ENCODE measurements around the gene POU6F2.

POU6F2 gene

DNA sequence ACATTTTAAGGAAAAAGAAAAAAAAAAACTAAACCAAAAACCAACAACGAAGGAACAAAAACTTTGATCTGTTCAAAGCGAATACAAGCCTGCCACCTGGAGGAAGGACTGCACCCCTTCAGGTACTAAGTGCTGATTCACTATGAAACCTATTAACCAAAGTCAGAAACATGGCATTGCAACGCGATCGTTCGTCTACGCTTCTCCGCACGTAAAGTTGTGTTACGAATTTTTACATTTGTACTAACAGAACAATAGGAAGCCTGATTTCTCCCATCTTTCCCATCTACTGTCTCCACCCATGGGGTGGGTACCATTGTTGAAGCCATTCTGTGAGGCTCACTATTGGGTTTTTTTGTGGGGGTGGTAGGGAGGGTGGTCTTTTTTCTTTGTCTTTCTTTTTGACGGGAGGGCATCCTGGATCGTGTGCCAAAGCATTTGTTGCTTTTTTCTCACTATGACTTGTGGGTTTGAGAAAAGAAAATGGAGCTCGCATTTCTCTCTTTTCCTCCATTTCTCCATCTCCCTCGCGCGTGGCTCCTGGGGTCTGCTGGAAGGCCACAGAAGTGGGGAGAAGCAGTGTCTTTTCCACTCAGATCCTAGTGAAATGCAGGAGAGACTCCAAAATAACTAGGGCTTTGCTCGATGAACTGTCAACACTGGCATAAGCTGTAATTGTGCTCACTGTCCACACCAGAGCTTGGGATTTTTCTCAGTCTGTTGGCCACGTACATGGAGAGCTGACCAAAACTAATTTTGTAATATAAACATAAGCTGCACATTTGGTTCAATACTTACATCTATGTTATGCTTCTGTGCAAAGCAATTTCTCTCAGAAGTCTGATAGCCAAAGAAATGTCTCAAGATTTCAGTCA, 487.6 kb downstream of the POU6F2 start:
- DNase-seq = peak; percentile 8 to 16

DNA sequence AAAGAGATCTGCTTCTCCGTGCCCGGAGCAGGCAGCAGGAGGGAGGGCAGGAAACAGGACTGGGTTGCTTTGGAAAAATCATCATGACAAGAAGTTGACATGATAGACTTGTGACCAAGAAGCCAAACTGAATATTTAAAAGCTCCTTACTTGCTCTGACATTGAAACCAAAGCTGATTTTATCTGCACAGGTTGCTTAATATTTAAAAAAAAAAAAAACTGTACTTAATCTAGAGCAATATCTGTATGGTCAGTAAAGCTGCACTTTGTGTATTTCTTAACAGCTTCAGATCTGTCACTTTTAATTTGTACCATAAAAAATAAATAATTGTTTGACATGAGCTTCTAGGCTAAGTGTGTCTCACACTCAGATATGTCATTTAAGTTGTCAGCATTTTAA, 490.6 kb downstream of the POU6F2 start:
- no peak for DNase-seq

DNA sequence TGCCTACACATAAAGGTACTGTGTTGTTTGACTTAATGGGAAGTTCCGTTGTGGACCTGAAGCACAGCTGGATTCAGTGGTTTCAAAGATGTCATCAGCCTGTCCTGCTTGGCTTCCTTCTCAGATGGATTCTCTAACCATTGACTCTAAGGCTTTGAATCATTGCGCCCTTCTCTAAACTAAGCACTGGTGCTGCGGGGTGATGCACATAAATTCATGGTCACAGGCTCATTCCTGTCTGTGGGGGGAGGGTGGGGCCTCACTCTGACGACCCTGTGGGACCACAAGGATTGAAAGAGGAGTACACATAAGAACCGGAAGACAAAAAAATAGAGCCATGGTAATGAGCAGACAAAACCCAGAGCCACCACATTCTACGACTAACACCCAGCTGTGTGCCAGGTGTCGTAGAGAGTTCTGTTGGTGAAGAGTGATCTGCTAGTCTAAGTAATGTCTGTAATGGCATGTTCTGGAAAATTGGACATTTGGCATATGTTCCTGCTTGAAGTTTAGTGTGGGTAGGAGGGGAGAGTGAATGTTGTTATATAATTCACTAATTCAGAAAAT, 491.2 kb downstream of the POU6F2 start:
- DNase-seq = no peak

DNA sequence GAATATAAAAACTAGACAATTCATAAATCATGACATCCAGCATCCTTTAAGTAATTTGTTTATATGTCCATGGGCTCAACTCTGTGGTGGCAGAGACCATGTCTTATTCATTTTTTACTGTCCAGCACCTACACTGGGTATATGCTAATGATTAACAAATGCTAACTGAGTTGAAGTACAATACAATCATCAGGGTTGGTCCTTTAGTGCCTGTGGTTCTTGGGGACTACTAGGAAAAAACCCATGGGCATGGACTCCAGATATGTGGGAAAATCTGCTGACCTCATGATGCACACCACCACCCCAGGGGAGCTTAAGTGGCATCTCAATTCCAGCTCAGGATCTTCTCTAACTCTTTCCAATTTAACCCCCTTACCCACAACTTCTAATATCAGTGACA, 503.2 kb downstream of the POU6F2 start:
- DNase-seq = no peak

DNA sequence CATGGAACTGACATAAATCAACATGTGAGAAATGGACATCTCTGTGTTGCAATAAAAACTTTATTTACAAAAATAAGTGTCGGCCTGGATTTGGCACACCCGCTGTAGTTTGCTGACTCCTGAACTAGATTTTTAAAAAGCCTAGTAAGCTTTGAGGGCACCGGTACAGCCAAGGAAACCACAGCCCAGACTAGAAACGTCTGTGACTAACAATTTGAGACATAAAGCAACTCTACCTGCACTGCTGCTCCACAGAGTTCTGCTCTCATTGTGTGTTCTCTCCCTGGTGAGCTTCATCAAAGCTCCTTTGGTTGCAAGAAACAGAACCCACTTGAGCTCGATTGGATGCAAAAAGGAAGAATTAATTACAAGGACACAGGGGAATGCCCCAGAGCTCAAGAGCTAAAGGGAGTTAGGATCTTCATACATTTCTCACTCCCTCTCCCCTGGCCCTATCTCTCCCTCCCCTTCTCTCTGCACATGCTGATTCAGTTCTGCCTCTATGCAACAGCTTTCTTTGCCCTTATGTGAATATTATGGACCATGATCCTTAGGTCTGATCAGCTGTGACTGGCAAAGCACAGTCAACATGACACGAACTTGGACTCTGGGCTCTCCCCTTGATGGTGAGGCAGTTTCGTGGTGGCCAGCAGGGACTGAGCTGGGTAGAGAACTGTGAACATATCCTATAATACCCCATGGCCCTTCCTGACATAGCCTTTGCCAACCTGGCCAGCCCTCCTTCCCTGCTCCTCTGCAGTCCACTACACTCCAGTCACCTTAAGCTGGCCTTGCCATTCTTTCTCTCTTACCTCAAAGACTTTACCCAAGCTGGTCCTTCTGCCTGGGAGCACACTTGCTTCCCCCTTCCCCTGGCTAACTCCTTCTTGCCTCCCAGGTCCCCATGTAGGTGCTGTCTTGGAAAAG, 511.0 kb downstream of the POU6F2 start:
- no peak for DNase-seq

DNA sequence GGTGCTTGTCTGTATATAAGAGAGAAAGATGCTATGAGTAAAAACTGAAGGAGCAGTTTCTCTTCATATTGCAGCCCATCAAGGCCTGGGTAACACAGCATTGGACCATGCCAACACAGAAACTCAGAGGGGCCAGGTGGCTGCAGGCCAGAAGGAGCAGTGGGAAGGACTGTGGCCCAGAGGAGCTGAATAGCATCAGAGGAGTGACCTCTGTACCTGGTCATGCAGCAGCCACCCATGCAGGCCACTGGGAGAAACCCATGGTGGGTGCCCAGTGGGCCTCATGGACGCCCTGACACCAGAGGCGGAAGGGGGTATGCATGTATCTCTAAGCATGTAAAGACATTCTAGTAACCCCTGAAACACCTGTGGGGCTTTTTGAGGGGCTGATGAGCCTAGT, 512.6 kb downstream of the POU6F2 start:
- no peak for DNase-seq

DNA sequence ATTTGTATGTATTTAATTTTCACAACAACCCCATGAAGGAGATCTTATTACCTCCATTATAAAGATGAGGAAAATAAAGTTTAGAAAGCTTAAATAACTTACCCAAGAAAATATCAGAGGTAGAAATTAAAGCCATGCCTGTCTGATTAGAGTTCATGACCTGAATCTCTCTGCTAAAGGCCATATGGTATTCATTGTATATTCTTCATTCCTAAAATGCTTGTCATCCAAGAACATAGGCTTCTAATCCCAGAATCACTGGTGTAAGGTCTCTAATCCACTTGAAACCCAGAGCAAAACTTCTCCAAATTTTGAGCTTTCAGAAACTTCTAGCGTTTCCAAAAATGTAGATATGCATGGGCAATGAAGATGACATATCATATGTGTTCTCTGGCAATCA, 516.2 kb downstream of the POU6F2 start:
- no peak for DNase-seq

DNA sequence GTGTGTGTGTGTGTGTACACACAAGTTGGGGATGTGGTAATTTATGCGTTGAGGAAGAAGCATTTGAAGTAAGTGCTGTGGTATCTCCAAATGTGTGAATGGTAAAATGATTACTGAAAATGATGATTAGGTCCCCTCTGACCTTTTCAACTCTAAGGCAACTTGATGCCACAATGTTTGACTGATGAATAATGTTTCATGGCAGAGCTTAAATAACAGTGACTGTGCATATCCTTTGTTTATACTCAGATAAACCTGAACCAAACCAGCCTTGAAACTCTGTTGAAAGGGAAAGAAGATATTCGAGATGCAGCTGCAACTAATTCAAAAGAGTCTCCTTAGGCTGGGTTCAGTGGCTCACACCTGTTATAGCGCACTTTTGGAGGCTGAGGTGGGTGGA, 523.6 kb downstream of the POU6F2 start:
- no peak for DNase-seq

DNA sequence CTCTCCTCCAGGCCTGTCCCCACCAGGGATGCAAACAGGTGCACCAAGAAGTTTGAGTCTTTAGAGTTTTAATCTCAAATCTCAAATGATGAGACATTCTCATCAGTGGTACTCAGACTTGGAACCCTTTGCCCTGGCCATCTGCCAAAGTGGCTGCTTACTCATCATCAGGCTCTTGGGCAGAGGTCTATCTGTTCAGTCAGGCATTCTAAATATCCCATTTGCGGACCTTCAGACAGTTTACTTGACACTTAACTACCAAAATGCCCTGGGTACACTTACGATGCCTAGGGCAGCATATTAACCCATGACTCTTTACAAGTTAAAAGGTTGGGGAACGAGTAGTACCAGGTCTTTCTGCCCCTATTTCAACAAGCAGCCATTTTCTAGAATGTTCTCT, 527.3 kb downstream of the POU6F2 start:
- DNase-seq = no peak

DNA sequence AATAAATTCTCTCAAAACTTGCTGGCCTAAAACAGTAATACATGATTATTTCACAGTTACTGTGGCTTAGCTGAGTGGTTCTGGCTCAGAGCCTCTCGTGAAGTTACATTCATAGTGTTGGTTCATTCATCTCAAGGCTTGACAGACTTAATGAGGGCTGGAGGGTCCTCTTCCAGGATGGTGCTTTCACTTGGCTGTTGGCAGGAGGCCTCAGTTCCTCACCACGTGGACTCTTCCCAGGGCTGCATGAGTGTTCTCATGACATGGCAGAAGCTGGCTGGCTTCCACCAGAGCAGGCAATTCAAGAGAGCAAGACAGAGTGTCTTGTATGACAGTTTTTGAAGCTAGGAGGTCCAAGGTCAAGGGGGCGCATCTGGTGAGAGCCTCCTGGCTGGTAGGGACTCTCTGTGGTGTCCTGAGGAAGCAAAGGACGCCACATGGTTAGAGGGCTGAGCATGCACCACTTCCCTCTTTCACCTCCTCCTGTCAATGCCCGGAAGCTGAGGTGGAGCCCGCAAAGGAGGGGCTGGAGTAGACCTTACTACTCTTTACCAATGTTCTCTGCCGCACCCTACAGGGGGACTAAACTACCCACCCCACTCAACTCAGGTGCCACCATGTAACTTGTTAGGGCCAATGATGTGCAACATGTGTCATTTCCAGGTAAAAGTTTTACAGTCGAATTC, 530.3 kb downstream of the POU6F2 start:
- DNase-seq = no peak

DNA sequence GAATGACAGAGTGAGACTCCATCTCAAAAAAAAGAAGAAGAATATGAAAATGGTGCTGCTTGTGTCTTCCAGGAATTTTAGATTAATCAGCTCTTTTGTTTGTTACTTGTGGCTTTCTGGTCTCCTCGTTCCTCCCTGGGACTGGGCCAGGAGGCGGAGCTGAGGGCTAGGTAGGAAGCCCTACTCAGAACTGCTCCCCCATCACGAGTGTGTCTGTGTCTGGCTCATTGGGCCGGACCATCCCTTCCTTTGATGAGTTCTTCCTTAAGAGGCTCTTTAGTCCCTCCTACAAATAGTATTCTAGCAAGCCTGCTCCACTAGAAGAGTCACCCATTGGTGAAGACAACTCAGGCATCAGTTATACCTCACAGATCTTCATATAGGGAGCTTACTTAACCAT, 531.7 kb downstream of the POU6F2 start:
- no peak for DNase-seq

DNA sequence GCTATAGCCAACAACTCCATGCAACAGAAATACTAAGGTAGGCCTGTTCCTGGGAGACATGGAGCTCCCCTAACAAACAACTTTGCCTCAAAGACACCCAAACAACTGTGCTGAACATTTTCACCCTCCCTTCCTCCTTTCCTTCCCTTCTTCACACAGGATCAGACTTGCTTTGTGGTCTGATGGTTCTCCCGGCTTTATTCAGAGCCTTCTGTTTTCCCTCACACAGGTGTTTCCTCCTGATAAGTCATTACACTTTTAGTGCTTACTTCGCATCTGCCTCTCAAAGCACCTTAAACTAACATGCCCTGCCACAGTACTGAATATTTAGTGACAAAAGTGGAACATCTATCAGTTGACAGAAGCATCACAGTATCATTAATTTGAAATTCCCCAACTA, 532.2 kb downstream of the POU6F2 start:
- DNase-seq = no peak

DNA sequence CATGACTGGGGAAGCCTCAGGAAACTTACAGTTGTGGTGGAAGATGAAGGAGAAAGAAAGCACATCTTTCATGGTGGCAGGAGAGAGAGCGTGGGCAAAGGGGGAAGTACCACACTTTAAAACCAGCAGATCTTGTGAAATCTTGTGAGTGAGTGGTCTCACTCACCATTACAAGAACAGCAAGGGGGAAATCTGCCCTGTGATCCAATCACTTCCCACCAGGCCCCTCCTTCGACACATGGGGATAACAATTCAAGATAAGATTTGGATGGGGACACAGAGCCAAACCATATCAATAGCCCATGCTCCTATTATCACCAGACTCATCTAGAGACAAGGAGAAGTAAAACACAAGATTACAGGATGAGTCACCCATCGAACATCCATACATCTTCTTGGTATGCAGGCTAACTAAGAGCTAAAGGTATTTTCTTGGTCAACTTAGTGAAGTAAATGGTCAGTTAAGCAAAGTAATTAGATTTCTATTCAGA, 533.2 kb downstream of the POU6F2 start:
- peak in 1 of 2 donors; percentile 16 for DNase-seq

DNA sequence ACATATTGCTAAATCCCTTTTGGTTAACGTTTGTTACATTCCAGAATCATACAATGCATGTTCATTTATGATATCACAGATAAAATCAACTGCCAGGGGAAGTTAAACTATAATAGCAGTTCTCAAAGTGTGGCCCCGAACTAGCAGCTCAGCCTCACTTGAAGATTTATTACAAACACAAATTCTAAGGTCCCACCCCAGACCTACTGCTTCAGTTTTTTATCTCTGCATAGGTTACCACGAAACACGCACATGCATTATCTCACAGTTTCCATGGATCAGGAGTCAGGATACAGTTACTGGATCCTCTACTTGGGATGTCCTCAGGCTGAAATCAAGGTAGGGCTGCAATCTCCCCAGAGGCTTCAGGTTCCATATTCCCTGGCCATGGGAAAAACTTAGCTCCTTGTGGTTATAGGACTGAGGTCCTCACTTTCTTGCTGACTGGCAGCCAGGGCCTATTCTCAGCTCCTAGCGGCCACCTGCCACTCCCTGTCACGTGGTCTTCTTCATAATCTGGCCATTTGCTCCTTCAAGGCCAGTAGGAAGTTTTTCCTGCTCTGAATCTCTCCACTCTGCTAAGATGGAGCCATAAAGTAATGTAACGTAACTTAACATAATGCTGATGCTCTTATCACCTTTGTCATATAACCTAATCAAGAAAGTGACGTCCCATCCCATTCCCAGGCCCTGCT, 538.0 kb downstream of the POU6F2 start:
- no peak for DNase-seq

DNA sequence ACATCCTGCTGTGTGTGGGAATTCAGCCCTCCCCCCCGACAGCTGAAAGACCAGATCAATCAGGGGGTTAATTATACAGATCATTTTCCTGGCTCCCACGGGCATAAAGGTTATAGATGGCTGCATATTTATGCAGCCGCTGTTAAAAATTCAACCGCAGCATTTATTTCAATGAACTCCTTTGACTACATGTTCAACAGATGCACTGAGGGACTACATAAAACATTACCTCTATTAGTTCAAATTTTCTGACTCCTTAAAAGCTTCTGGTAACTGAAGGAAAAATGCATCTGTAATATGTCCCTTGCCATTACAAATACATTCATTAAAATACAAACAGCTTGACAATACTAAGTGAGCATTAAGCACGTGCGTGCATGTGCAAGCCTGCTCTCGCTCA, 538.8 kb downstream of the POU6F2 start:
- no peak for DNase-seq

DNA sequence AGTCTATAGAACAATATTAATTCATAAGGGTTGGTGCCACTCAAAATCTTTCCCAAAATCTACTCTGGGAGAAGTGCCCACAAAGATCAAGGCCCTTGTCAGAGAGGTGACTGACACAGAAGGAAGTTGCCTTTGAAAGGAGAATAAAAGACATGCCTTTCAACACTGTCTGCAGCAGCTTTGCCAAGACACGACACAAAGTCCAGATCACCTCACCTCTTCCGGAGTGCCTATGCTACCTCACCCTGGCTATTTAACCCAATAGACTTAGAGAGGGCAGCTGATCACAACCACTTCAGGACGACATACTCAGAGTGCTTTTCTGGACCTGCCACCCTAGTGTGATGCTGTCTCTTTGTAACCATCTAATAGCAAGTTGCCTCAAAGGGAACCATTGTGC, 539.5 kb downstream of the POU6F2 start:
- no peak for DNase-seq
